Activated CD4-positive, alpha-beta memory T cell treated with anti-CD3 and anti-CD28 coated beads for 36 hours (primary cell): ENCODE data around the gene PLEKHH2. TPM values are rescaled to one million over a fixed set of nuclear protein-coding genes. Genes with fewer than 3 reads are reported as not detected.
"Not testable (repeated sequence)": the region's sequence is repeated elsewhere in the genome, so short reads cannot be mapped to it uniquely, and the experiment has no call there.

ENCODE experiments used
- CTCF ChIA-PET: fragments of 350-600 bp; sonication (Branson Sonifier 250); formaldehyde crosslinking; loops from one replicate; lab custom pipeline; 2021; ENCODE audit warnings: antibody characterized with exemption, inconsistent platforms; lab: Charles Lee
- POLR2A ChIA-PET: fragments of 350-600 bp; sonication (Branson Sonifier 250); formaldehyde crosslinking; loops from one replicate; lab custom pipeline; 2021; ENCODE audit warnings: antibody characterized with exemption; lab: Charles Lee
- DNase-seq: peaks from one replicate; pipeline ENCODE4 v3.0.0-alpha.2; 2020
- H3K27ac Mint-ChIP-seq: one replicate; pipeline ENCODE4 v1.8.0; 2021; ENCODE audit warnings: mixed read lengths
- H3K27me3 Mint-ChIP-seq: one replicate; pipeline ENCODE4 v1.8.0; 2021; ENCODE audit warnings: mixed read lengths
- H3K36me3 Mint-ChIP-seq: one replicate; pipeline ENCODE4 v1.8.0; 2021; ENCODE audit warnings: mixed read lengths
- H3K4me1 Mint-ChIP-seq: one replicate; pipeline ENCODE4 v1.8.0; 2021; ENCODE audit warnings: low read depth, mixed read lengths
- H3K4me3 Mint-ChIP-seq: one replicate; pipeline ENCODE4 v1.8.0; 2021; ENCODE audit warnings: mild to moderate bottlenecking, mixed read lengths
- H3K9me3 Mint-ChIP-seq: one replicate; pipeline ENCODE4 v1.8.0; 2021; ENCODE audit warnings: mixed read lengths
- intact Hi-C: fragments of 100-400 bp; cut with micrococcal nuclease; formaldehyde crosslinking; loops from one replicate; pipeline ENCODE4 v1.15.1; 2023
- total RNA-seq, 2 experiments: library from RNA; stranded (reverse); gene quantifications; one replicate each; pipeline ENCODE4 v1.2.3, GENCODE V29; 2021

PLEKHH2 gene
- total RNA-seq, 2 experiments from 2014 or later = 0.73 to 0.81 TPM

DNA sequence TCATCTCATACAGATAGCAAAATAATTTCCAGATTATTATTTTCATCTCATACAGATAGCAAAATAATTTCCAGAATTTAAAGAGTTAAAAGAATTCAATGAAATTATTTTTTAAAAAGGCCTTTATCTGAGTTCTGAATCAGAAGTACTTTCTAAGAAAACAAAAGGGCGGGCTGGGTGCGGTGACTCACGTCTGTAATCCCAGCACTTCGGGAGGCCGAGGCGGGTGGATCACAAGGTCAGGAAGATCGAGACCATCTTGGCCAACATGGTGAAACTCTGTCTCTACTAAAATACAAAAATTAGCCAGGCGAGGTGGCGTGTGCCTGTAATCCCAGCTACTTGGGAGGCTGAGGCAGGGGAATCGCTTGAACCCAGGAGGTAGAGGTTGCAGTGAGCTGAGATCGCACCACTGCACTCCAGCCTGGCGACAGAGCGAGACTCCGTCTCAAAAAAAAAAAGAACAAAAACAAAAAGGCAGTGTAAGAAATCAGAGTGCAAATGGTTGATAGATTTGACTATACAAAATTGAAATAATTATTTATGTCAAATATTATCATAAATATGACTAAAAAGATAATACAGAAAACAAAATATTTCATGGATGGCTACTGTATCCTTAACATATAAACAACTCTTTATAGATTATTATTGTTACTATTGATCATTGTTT, 90.0 kb downstream of the PLEKHH2 start:
- H3K36me3 Mint-ChIP-seq, H3K9me3 Mint-ChIP-seq, H3K27me3 Mint-ChIP-seq, POLR2A ChIA-PET, CTCF ChIA-PET, intact Hi-C loops, DNase-seq, H3K4me1 Mint-ChIP-seq, H3K4me3 Mint-ChIP-seq, H3K27ac Mint-ChIP-seq: not testable (repeated sequence)

DNA sequence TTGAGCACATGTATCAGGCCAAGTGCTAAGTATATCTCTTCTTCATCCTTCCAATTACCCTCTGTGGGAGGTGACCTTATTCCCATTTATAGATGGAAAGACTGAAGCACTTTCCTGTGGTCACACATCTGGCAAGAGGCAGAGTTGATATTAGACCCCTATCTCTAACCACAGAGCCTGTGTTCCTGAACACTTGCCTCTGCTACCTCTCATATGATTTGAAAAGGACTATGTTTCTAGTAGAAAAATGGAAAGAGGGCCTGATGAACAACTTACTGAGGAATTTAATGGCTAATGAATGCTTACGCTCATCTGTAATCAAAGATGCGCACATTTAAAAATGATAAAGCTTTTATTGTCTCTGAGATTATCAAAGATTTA, 90.6 kb downstream of the PLEKHH2 start:
- H3K27me3 Mint-ChIP-seq = peaks cover 6% of the 10 kb centered on the region
- no peak for DNase-seq
- H3K9me3 Mint-ChIP-seq = no peaks in the 10 kb centered on the region
- no peak overlapping the region for H3K27ac Mint-ChIP-seq
- ChIA-PET CTCF (no interaction called here), POLR2A (no interaction called here)
- intact Hi-C loops = no loop called here
- no peaks in the 10 kb centered on the region for H3K4me1 Mint-ChIP-seq
- no peaks in the 10 kb centered on the region for H3K36me3 Mint-ChIP-seq
- no peak overlapping the region for H3K4me3 Mint-ChIP-seq

DNA sequence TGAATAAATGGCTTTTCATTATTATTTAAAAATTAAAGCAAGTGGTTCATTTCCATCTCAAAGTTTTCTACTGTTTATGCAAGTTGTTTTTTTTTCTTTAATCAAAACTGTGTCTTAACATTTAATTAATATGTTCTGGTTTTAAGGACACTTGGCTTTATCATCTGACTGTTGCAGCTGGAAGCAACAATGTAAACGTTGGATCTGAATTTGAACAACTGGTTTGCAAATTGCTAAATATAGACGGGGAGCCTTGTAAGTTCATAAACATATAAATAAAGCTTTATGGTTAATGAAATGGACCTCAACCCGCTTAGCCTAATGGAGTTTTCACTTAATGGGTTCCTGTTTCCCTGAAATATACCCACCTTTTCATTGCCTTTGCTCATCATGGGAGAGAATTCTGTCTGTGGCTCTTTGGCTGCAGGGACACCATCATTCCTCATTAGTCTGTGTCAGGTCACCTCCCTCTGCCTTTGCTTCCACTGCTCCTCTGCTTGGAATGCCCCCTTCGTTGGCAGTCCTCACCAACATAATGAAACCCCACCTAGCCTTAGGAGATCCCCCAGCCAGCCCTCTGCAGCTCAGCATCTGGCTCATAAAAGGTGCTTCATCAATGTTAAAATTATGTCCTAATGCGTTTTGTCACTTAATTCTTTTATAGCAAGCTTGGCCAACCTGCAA, 92.6 kb downstream of the PLEKHH2 start:
- ChIA-PET CTCF (no interaction called here), POLR2A (no interaction called here)
- no peaks in the 10 kb centered on the region for H3K4me1 Mint-ChIP-seq
- peaks cover 12% of the 10 kb centered on the region for H3K27me3 Mint-ChIP-seq
- H3K9me3 Mint-ChIP-seq = no peaks in the 10 kb centered on the region
- no peak for DNase-seq
- H3K4me3 Mint-ChIP-seq = no peak overlapping the region
- no peaks in the 10 kb centered on the region for H3K36me3 Mint-ChIP-seq
- no peak overlapping the region for H3K27ac Mint-ChIP-seq
- intact Hi-C loops = no loop called here

DNA sequence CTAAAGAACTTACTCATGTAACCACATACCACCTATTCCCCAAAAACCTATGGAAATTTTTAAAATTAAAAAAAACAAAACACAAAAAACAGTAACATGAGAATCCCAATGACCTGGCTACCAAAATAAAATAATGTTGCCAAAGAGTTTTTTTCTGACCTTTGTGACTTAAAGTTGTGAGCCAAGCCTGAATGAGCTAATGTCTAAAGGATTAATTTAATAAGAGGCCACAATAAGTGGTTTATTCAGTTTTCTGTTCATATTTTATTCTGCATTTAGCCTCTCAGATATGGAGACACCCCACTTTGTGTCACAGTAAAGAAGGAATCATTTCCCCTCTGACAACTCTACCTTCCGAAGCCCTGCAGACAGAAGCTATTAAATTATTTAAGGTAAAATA, 94.2 kb downstream of the PLEKHH2 start:
- H3K27me3 Mint-ChIP-seq = peaks cover 14% of the 10 kb centered on the region
- POLR2A ChIA-PET = no interaction called here
- H3K27ac Mint-ChIP-seq = no peak overlapping the region
- H3K4me1 Mint-ChIP-seq = no peaks in the 10 kb centered on the region
- CTCF ChIA-PET = no interaction called here
- no peak overlapping the region for H3K4me3 Mint-ChIP-seq
- no peaks in the 10 kb centered on the region for H3K9me3 Mint-ChIP-seq
- no peaks in the 10 kb centered on the region for H3K36me3 Mint-ChIP-seq
- DNase-seq = no peak
- intact Hi-C loops = no loop called here

DNA sequence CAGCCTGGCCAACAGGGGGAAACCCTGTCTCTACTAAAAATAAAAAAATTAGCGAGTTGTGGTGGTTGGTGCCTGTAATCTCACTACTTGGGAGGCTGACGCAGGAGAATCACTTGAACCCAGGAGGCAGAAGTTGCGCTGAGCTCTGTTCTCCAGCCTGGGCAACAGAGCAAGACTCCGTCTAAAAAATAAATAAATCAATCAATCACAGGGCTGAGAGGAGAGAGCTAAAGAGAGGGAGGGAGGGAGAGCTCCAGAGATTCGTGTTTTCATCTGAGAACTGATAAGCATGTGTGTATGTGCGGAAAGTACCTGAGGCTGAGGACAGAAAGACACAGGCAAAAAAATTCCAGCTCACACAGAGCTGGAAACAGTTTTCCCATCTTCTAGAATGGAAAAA, 99.6 kb downstream of the PLEKHH2 start:
- CTCF ChIA-PET = no interaction called here
- Mint-ChIP-seq H3K36me3 (no peaks in the 10 kb centered on the region), H3K27me3 (peaks cover 16% of the 10 kb centered on the region), H3K27ac (no peak overlapping the region), H3K9me3 (no peaks in the 10 kb centered on the region), H3K4me1 (no peaks in the 10 kb centered on the region), H3K4me3 (no peak overlapping the region)
- POLR2A ChIA-PET = no interaction called here
- no peak for DNase-seq
- intact Hi-C loops = no loop called here

DNA sequence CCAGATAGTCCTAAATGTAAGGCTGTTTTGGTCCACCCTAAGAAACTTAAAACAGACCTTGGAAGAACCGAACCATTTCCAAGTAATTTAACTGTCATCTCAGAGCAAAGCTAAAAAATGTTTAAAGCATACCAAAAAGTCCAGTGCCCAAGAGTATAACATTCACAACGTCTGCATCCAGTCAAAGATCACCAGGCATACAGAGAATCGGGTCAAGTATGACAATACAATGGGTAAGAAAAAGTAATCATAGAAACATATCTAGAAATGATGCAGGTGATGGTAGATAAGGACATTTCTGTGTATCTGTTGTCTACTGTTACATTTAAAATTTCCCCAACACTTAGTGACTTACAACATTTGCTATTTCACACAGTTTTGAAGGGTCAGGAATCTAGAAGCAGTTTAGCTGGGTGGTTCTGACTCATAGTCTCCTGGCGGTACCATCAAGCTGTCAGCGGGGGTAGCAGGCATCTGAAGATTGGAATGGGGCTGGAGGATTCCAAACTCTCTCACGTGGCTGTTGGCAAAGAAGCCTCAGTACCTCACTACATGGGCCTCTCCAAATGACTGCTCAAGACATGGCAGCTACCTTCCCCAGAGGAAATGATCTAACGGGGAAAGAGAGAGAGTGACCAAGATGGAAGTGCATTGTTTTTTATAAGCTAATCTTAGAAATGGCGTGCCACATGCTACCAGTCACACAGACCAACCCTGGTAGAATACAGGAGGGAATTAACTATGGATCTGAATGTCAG, 100.2 kb downstream of the PLEKHH2 start:
- Mint-ChIP-seq H3K4me3 (no peak overlapping the region), H3K36me3 (no peaks in the 10 kb centered on the region), H3K4me1 (no peaks in the 10 kb centered on the region), H3K9me3 (no peaks in the 10 kb centered on the region), H3K27me3 (peaks cover 13% of the 10 kb centered on the region), H3K27ac (no peak overlapping the region)
- no peak for DNase-seq
- CTCF ChIA-PET = no interaction called here
- POLR2A ChIA-PET = no interaction called here
- intact Hi-C loops = no loop called here

DNA sequence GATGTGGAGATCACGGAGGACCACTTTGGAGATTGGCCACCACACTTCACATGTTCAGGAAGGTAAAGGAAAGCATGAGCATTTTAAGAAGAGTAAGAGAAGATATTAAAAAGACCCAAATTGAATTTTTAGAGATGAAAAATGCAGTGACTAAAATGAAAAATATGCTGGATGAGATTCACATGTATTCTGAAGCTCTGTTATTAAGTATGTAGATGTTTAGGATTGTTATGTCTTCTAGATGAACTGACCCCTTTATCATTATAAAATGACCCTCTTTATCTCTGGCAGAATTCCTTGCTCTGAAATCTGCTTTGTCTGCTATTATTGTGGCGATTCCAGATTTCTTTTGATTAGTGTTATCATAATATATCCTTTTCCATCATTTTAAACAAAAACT, 100.8 kb downstream of the PLEKHH2 start:
- CTCF ChIA-PET = no interaction called here
- Mint-ChIP-seq H3K36me3 (no peaks in the 10 kb centered on the region), H3K27me3 (peaks cover 10% of the 10 kb centered on the region), H3K4me1 (no peaks in the 10 kb centered on the region), H3K9me3 (no peaks in the 10 kb centered on the region), H3K4me3 (no peak overlapping the region), H3K27ac (no peak overlapping the region)
- intact Hi-C loops = no loop called here
- POLR2A ChIA-PET = no interaction called here
- DNase-seq = no peak

DNA sequence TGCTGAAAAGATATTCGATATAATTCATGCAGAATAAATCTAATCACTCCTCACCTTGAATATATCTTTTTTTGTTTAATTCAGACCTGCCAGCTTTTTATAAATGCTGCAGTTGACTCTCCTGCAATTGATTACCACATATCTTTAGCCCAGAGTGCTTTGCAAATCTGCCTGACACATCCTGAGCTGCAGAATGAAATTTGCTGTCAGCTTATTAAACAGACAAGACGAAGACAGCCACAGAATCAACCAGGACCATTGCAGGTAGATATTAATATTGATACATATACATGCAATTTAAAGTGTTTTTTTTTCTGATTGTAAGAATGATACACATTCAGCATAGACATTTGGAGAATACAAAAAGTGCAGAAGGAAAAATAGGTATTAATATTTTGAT, 101.2 kb downstream of the PLEKHH2 start:
- DNase-seq = no peak
- Mint-ChIP-seq H3K27me3 (peaks cover 9% of the 10 kb centered on the region), H3K4me3 (no peak overlapping the region), H3K9me3 (no peaks in the 10 kb centered on the region), H3K4me1 (no peaks in the 10 kb centered on the region), H3K27ac (no peak overlapping the region), H3K36me3 (no peaks in the 10 kb centered on the region)
- intact Hi-C loops = no loop called here
- POLR2A ChIA-PET = no interaction called here
- CTCF ChIA-PET = no interaction called here

DNA sequence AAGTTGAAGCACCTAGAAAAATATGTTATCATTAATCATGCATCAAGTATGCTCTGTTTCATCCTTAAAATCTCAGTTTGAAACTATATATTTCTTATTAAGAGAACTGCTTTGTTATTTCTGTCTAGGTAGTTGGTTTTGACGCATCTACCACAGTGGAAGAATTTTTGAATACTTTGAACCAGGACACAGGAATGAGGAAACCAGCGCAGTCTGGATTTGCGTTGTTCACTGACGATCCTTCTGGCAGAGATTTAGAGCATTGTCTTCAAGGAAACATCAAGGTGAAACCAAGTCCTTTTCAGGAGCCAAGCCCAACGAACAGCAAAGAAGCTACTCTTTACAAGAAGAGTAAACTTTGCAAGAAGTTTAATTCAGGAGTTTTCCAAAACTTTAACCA, 106.6 kb downstream of the PLEKHH2 start:
- Mint-ChIP-seq H3K4me1 (no peaks in the 10 kb centered on the region), H3K36me3 (no peaks in the 10 kb centered on the region), H3K4me3 (no peak overlapping the region), H3K9me3 (no peaks in the 10 kb centered on the region), H3K27me3 (peaks cover 2% of the 10 kb centered on the region), H3K27ac (no peak overlapping the region)
- no peak for DNase-seq
- intact Hi-C loops = no loop called here
- ChIA-PET POLR2A (no interaction called here), CTCF (no interaction called here)

DNA sequence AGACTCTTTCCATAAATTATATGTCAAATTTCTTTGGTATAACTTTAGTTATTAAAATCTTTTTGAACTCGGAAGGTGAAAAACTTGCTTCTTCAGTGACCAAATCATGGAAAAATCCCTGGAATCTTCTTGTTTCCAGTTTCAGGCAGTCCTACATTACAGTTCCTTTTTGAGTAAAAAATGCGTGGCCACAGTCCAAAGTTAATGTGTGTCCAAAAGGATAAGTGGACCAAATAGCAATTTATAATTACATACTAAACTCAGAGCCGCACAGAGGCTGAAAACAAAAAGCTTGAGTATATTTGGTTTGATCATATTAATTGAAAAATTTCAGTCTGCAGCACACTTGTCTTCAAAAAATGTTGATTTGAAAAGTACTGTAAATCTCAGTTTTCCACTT, 108.4 kb downstream of the PLEKHH2 start:
- DNase-seq = no peak
- H3K27ac Mint-ChIP-seq = no peak overlapping the region
- H3K27me3 Mint-ChIP-seq = no peaks in the 10 kb centered on the region
- intact Hi-C loops = no loop called here
- no peaks in the 10 kb centered on the region for H3K36me3 Mint-ChIP-seq
- H3K9me3 Mint-ChIP-seq = no peaks in the 10 kb centered on the region
- H3K4me3 Mint-ChIP-seq = no peak overlapping the region
- ChIA-PET POLR2A (no interaction called here), CTCF (no interaction called here)
- no peaks in the 10 kb centered on the region for H3K4me1 Mint-ChIP-seq

DNA sequence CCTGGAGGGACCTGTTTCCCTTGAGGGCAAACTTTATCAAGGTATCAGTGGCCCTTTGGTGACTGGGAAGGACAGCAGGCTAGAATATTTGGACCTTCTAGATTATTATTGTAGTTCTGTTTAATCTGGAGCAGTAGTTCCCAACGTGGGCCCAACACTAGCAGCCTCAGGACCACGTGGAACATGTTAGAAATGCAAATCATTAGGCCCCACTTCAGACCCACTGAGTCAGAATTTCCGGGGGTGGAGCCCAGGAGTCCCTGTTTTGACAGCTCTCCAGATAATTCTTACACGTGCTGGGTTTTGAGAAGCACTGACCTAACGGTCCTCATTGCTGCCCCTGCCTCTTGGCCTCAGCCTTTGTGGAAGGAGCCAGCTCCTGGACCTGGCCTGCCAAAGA, 111.3 kb downstream of the PLEKHH2 start:
- H3K27ac Mint-ChIP-seq = no peak overlapping the region
- H3K4me1 Mint-ChIP-seq = no peaks in the 10 kb centered on the region
- DNase-seq = peak; percentile 35
- no peaks in the 10 kb centered on the region for H3K9me3 Mint-ChIP-seq
- intact Hi-C loops = no loop called here
- H3K36me3 Mint-ChIP-seq = no peaks in the 10 kb centered on the region
- POLR2A ChIA-PET = interaction anchor here (0.6 kb wide), 1 partner anchor 1390 kb away, joined by 3 read pairs; no protein-coding TSS in a partner anchor
- CTCF ChIA-PET = no interaction called here
- no peak overlapping the region for H3K4me3 Mint-ChIP-seq
- H3K27me3 Mint-ChIP-seq = no peaks in the 10 kb centered on the region

DNA sequence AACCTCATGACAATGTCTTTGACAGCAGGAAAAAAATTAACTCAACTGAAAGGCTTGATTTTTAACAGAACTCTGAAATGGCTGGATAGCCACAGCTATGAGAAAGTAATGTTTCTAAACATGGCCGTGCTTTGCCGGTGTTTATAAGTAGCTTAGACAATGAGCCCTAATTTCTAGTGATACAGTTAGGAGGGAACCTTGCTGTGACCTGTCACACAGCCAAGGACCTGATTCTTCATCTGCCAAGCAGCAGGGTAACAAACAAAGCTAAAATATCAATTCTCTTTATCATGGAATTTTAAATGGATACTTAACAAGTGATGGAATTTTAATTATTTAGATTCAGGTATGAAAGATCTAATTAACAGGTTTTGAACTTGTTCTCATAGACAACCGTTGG, 112.5 kb downstream of the PLEKHH2 start:
- POLR2A ChIA-PET = no interaction called here
- Mint-ChIP-seq H3K4me1 (no peaks in the 10 kb centered on the region), H3K27ac (no peak overlapping the region), H3K9me3 (no peaks in the 10 kb centered on the region), H3K27me3 (peaks cover 2% of the 10 kb centered on the region), H3K4me3 (no peak overlapping the region), H3K36me3 (no peaks in the 10 kb centered on the region)
- intact Hi-C loops = no loop called here
- no peak for DNase-seq
- CTCF ChIA-PET = no interaction called here
